Right atrium auricular region (tissue), 2 donors: ENCODE results near the gene PDZK1. TPM values are rescaled to one million over a fixed set of nuclear protein-coding genes. Genes with fewer than 3 reads are reported as not detected.
"Not testable (repeated sequence)": the region's sequence is repeated elsewhere in the genome, so short reads cannot be mapped to it uniquely, and the experiment has no call there.

Experiments
- DNase-seq: peaks from one replicate; pipeline ENCODE4 v3.0.0-alpha.2; 2019; ENCODE audit warnings: low spot score
- H3K27ac ChIP-seq, 2 donors: fragments of 200-600 bp; sonication (generic); 1 replicate in 1 of 2; 2 replicates in 1 of 2; pipeline ENCODE4 v1.5.1; 2016 to 2019
- H3K27me3 ChIP-seq, 2 donors: fragments of 200-600 bp; sonication (generic); one replicate each; pipeline versions ENCODE4 v1.5.1 to v1.6.0; 2017 to 2019
- H3K36me3 ChIP-seq: fragments of 200-600 bp; sonication (generic); one replicate; pipeline ENCODE4 v1.5.1; 2016
- H3K4me1 ChIP-seq, 2 donors: fragments of 200-600 bp; sonication (generic); one replicate each; pipeline versions ENCODE4 v1.5.1 to v1.6.0; 2017 to 2019
- H3K4me3 ChIP-seq, 2 donors: fragments of 200-600 bp; sonication (generic); 1 replicate in 1 of 2; 2 replicates in 1 of 2; pipeline ENCODE4 v1.5.1; 2017 to 2019; ENCODE audit warnings: mild to moderate bottlenecking in 1 of 2, moderate library complexity in 1 of 2
- H3K9me3 ChIP-seq, 2 donors: fragments of 200-600 bp; sonication (generic); one replicate each; pipeline ENCODE4 v1.5.1; 2019
- CTCF ChIP-seq, 2 donors: fragments of 200-600 bp; sonication (generic); IDR thresholded peaks; one replicate each; pipeline ENCODE4 v1.5.1; 2019; ENCODE audit warnings: antibody characterized with exemption in 2 of 2
- total RNA-seq, 2 donors: library from RNA; depleted of rRNA; stranded (reverse); fragments of >200 nt; gene quantifications; one replicate each; pipeline ENCODE4 v1.1.0, GENCODE V29; 2016

PDZK1 gene
- total RNA-seq, 2 donors from 2014 or later: 0.30 to 0.35 TPM

- H3K27me3 ChIP-seq: no peaks in the 10 kb centered on the region
- H3K4me3 ChIP-seq: no peak overlapping the region
- no peaks in the 10 kb centered on the region for H3K4me1 ChIP-seq
- H3K36me3 ChIP-seq: no peaks in the 10 kb centered on the region
- DNase-seq: no peak
- no peak overlapping the region for H3K27ac ChIP-seq
- TF ChIP-seq CTCF (IDR thresholded peaks at IDR 0.05): no peak
- no peaks in the 10 kb centered on the region for H3K9me3 ChIP-seq
Measured at GRCh38 chr1:145688328-145688727, 18.8 kb downstream of the PDZK1 start.

- DNase-seq, H3K27me3 ChIP-seq: not testable (repeated sequence)
Measured at GRCh38 chr1:145686078-145686477, 21.1 kb downstream of the PDZK1 start.

GRCh38 chr1:145684858-145685257 lies 22.3 kb downstream of the PDZK1 start:
- not testable (repeated sequence) for H3K27ac ChIP-seq, H3K9me3 ChIP-seq, H3K27me3 ChIP-seq, H3K36me3 ChIP-seq, DNase-seq, H3K4me1 ChIP-seq, H3K4me3 ChIP-seq

More at GRCh38 chr1:145686078-145686477, 21.1 kb downstream of the PDZK1 start:
- H3K9me3 ChIP-seq, H3K4me1 ChIP-seq, H3K4me3 ChIP-seq, H3K27ac ChIP-seq, H3K36me3 ChIP-seq: not testable (repeated sequence)

- not testable (repeated sequence) for H3K4me1 ChIP-seq, H3K27me3 ChIP-seq, H3K27ac ChIP-seq, DNase-seq, H3K9me3 ChIP-seq, H3K36me3 ChIP-seq, H3K4me3 ChIP-seq
Measured at GRCh38 chr1:145673217-145673616, 34.0 kb downstream of the PDZK1 start.

GRCh38 chr1:145670995-145671745 lies 36.0 kb downstream of the PDZK1 start:
- H3K27me3 ChIP-seq, H3K36me3 ChIP-seq, H3K9me3 ChIP-seq, H3K4me1 ChIP-seq, DNase-seq, H3K4me3 ChIP-seq, H3K27ac ChIP-seq: not testable (repeated sequence)

- not testable (repeated sequence) for DNase-seq, H3K27ac ChIP-seq, H3K27me3 ChIP-seq, H3K9me3 ChIP-seq, H3K4me3 ChIP-seq, H3K36me3 ChIP-seq, H3K4me1 ChIP-seq
Measured at GRCh38 chr1:145665015-145665414, 42.2 kb downstream of the PDZK1 start.

GRCh38 chr1:145662502-145662901 lies 44.7 kb downstream of the PDZK1 start:
- DNase-seq: not testable (repeated sequence)

GRCh38 chr1:145656245-145656943 lies 50.8 kb downstream of the PDZK1 start:
- DNase-seq, H3K4me3 ChIP-seq, H3K27ac ChIP-seq, H3K9me3 ChIP-seq, H3K4me1 ChIP-seq, H3K27me3 ChIP-seq, H3K36me3 ChIP-seq: not testable (repeated sequence)

More at GRCh38 chr1:145662502-145662901, 44.7 kb downstream of the PDZK1 start:
- not testable (repeated sequence) for H3K9me3 ChIP-seq, H3K27ac ChIP-seq, H3K4me1 ChIP-seq, H3K4me3 ChIP-seq, H3K27me3 ChIP-seq, H3K36me3 ChIP-seq

GRCh38 chr1:145643990-145644389 lies 63.2 kb downstream of the PDZK1 start:
- not testable (repeated sequence) for H3K4me3 ChIP-seq, H3K36me3 ChIP-seq, H3K9me3 ChIP-seq, H3K27ac ChIP-seq, DNase-seq, H3K27me3 ChIP-seq, H3K4me1 ChIP-seq

- H3K27ac ChIP-seq, H3K4me3 ChIP-seq, H3K27me3 ChIP-seq, H3K9me3 ChIP-seq, DNase-seq, H3K36me3 ChIP-seq, H3K4me1 ChIP-seq: not testable (repeated sequence)
Measured at GRCh38 chr1:145641886-145642285, 65.3 kb downstream of the PDZK1 start.

- H3K4me3 ChIP-seq, H3K27ac ChIP-seq, H3K9me3 ChIP-seq, H3K36me3 ChIP-seq, H3K4me1 ChIP-seq, DNase-seq, H3K27me3 ChIP-seq: not testable (repeated sequence)
Measured at GRCh38 chr1:145636237-145636636, 70.9 kb downstream of the PDZK1 start.

- H3K9me3 ChIP-seq, H3K4me3 ChIP-seq, DNase-seq, H3K27ac ChIP-seq, H3K4me1 ChIP-seq, H3K27me3 ChIP-seq, H3K36me3 ChIP-seq: not testable (repeated sequence)
Measured at GRCh38 chr1:145622177-145622576, 85.0 kb downstream of the PDZK1 start.
